T47D (cell line): Measurements from ENCODE around the gene SRSF6.

ENCODE experiments used
- DNase-seq, 2 experiments: peaks; one replicate each; pipeline versions ENCODE4 v3.0.0 to v3.0.0-alpha.2; 2011 to 2012; ENCODE audit warnings: low read depth in 1 of 2, low spot score in 1 of 2
- JUND ChIP-seq: IDR thresholded peaks from 2 replicates; pipeline ENCODE4 v1.6.1; 2012; ENCODE audit warnings: low read depth
- in situ Hi-C: cut with HindIII; loops from 2 replicates; pipeline ENCODE4 v1.10.0; 2016; ENCODE audit warnings: low sequenced_read_pairs, low pct_unique_long_range_greater_than_20kb

Gene SRSF6

GRCh38 chr20:43513372-43513930, 55.8 kb downstream of the SRSF6 start:
- in situ Hi-C loops: no loop called here
- DNase-seq: no peak
- no peak for TF ChIP-seq JUND
